GM19455 (cell line): ENCODE results near the gene MCM9.
"Not testable (repeated sequence)": the region's sequence is repeated elsewhere in the genome, so short reads cannot be mapped to it uniquely, and the experiment has no call there.

Source experiments
- ATAC-seq: cut with Tn5 transposase; IDR thresholded peaks from one replicate; pipeline ENCODE4 v1.9.1; 2021; ENCODE audit not compliant: unreplicated experiment

MCM9 gene

GRCh38 chr6:118772886-118773285 lies 162.1 kb downstream of the MCM9 start:
- no peak for ATAC-seq

DNA sequence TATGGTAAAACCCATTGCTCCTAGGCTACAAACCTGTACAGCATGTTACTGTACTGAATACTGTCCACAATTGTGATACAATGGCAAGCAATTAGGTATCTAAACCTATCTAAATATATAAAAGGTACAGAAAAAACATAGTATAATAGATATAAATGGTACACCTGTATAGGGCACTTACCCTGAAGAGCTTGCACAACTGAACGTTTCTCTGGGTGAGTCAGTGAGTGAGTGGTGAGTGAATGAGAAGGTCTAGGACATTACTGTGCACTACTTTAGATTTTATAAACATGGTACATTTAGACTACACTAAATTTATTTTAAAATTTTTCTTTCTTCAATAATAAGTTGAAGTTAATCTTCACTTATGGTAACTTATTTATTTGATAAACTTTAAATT lies 163.7 kb downstream of the MCM9 start:
- ATAC-seq = no peak

DNA sequence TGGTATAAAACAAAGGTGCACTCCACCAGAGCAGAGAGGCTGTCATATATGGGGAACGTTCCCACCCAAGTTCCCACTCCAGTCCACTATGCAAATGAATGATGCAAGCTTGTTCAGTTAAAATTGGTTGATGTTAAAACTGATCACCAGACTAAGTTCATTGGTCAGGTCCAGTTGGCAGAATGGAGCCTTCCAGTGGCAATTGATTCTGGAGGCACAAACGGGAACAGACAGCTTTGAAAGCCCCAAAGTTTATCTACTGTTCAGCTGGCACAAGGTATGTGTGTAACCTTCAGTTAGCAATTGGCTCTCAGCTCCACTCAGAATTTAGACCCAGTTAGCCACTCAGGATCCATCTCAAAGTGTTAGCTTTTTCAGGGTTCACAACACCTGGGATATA lies 164.1 kb downstream of the MCM9 start:
- ATAC-seq = no peak

GRCh38 chr6:118770112-118770788 lies 164.7 kb downstream of the MCM9 start:
- ATAC-seq = no peak

DNA sequence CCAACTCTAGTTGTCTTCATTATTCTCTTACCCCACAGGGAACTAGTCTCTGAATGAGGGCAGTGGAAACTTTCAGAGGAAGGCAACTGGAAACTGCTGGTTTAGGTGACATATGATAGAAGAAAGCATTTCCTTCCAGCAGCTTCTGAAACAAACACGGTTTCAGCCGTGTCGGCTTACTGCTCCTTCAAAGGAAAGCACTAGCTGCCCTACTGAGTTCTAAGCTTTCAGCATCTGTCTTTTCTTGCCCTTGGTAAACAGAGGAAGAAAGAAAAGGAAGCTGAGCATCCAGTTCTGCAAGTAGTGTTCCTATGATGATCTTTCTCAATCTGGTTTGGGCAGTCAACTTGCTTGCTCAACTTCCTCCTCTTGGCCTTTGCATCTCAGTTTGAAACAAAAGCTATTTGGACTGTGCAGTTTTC lies 166.0 kb downstream of the MCM9 start:
- ATAC-seq = no peak

DNA sequence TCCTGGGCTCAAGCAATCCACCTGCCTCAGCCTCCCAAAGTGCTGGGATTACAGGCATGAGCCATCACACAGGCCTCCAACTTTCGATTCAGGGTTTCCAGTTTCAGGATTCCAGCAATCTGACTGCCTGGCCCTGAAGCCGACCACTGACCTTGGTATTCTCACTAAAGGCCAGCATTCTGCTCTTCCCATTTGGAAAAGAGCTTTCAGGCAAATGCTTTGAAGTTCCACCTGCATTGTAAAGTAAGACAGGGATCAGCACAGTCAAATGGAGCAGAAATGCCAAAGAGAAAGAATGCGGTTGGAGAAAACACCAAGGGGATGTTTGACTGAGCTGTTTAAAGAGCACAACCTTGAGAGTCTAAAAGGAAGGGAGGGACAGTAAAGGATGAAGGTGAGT lies 166.5 kb downstream of the MCM9 start:
- ATAC-seq = no peak

DNA sequence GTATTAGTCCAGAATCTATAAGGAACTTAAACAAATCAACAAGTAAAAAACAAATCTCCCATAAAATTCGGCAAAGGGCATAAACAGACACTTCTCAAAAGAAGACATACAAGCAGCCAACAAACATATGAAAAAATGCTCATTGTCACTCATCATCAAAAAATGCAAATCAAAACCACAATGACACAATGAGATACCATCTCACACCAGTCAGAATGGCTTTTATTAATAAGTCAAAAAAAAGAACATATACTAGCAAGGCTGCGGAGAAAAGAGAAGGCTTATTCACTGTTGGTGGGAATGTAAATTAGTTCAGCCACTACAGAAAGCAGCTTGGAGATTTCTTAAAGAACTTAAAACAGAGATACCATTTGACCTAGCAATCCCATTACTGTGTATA lies 169.6 kb downstream of the MCM9 start:
- ATAC-seq = not testable (repeated sequence)

- ATAC-seq = no peak
Measured at GRCh38 chr6:118764766-118765165, 170.2 kb downstream of the MCM9 start.
